ENCODE results near the gene CCDC88C.

CCDC88C gene

DNA sequence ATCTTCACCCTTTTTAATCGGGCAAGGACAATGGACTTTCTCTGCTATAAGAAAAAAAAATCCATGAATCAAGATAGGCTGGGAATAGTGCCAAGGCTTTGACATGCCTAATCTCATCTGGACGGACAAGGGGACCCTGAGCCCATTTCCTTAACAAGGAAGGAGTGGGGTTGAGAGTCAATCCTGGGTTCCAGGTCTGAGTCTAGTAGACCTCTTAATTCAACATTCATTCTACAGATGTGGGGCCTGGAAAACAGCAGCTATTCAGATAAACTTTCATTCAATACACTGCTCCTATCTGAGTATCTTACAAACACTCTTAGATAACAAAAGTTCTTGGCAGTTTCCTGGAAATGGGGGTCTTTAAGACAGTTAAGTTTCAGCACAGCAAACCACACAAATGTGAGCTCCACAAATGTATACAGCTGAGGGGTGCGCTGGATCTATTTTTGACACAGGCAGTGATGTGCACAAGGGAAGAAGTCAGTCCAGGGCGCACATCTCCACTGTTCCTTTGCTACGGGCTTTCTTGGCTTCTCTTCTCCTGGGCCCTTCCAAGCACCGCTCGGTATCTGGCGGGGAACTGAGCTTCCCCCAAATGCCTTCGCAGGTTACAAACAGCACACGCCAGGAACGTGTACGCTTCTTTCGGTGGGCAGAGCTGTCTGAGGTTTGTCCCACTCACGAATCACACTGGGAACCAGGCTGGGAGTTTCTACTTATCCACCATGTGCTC, 90.9 kb downstream of the CCDC88C start:
- no peak for DNase-seq (ENCODE audit: low read depth)

DNA sequence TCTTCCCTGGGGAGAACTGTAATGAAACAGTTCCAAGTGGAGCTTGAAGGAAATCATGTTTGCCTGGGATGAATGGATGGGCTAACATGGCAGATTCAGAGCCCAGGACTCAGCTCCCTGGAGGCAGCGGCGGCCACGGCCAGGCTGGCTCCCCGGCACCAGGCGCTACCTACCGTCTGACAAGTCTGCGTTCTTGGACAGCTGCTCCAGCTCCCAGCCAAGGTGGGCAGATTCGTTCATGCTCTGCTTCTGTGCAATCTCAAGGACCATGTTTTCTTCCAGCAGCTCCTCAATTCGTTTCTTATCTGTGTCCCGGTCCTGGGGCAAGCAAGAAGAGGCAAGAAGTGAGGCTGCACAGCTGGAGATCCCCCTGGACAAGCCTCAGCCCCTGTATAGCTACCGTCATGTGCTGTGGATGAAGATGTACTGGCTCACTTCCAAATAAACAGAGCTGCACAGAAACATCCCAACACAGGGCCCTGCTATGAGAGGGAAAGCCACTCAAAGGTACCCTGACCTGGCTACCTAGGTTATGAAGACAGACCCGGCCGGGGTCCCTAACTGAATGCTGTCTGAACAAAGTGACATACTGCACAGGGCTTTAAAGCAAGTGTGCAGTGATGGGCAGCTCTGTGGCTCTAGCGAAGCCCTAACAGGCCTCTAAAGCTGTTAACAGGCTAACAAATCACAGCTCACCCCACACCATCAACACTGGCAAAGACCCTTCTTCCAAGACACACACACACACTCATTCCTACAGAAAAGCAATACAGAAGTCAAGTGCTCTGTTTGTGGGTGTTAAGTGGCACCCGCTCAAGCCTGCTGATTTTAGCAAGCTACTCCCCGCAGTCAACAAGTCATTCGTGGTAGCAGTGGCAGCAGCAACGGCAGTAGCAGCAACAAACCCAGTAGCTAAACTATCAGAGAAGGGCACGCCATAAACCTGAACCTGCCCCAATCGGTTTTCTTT, 92.7 kb downstream of the CCDC88C start:
- DNase-seq (ENCODE audit: low read depth): no peak

DNA sequence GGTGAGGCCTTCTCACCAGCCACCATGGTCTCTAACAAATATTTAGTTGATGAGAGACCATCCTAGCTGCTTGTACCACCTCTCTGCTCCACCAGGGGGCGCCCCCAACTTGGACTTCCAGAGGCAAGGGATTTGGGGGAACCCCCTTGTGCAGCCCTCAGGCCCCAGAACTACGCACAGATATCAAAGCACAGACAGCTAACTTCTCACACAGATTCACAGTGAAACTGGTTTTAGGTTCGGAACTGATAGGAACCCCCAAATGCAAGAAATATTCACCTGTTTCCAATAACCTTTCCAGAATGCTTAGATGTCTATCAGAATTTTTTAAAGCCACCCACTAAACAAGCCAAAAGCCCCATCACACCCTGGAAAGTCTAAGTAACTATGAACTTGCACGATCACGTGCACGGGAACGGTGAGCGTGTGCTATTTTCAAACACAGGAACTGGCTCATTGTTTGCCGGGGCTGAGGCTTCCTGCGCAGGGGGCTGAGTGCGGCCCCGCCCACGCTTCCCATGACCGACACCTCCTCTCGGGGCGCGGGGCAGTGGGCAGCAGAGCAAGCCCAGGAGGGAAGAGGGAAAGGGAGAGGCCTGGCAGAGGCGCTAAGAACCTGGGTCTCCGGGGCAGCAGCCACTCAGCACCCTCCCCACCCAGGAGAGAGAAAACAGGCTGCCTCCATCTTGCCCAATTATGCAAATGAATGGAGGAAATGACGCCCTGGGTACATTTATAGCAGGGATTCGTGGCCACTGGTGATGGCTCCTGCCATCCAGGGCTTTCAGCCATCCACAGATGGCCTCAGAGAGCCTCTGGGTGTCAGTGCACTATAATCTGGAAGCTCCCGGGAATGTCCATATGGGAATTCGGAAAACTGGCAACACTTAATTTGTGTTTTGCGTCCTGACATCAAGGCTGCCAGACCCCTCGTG, 93.7 kb downstream of the CCDC88C start:
- peak; percentile 87 for DNase-seq (ENCODE audit: low read depth)

DNA sequence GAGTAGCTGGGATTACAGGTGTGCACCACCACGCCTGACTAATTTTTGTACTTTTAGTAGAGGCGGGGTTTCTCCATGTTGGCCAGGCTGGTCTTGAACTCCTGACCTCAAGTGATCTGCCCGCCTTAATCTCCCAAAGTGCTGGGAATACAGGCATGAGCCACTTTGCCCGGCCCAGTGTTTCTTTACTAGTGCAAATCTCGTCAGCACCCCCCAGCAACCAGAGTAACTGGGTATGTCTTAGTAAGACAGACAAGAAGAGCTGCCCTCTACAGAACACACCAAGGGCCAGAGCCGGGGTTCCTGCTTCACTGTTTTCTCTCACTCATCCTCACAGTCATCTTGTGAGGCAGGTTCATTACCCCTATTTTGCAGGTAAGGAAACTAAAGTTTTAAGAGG, 94.6 kb downstream of the CCDC88C start:
- no peak for DNase-seq (ENCODE audit: low read depth)

- no peak for DNase-seq (ENCODE audit: low read depth)
These were observed 95.0 kb downstream of the CCDC88C start for GRCh38 chr14:91322623-91323022.

GRCh38 chr14:91321131-91321530, 96.5 kb downstream of the CCDC88C start:
- DNase-seq (ENCODE audit: low read depth): no peak

- DNase-seq (ENCODE audit: low read depth): no peak
These were observed 97.4 kb downstream of the CCDC88C start for GRCh38 chr14:91320266-91320665.

- no peak for DNase-seq (ENCODE audit: low read depth)
These were observed 98.7 kb downstream of the CCDC88C start for GRCh38 chr14:91318911-91319310.

DNA sequence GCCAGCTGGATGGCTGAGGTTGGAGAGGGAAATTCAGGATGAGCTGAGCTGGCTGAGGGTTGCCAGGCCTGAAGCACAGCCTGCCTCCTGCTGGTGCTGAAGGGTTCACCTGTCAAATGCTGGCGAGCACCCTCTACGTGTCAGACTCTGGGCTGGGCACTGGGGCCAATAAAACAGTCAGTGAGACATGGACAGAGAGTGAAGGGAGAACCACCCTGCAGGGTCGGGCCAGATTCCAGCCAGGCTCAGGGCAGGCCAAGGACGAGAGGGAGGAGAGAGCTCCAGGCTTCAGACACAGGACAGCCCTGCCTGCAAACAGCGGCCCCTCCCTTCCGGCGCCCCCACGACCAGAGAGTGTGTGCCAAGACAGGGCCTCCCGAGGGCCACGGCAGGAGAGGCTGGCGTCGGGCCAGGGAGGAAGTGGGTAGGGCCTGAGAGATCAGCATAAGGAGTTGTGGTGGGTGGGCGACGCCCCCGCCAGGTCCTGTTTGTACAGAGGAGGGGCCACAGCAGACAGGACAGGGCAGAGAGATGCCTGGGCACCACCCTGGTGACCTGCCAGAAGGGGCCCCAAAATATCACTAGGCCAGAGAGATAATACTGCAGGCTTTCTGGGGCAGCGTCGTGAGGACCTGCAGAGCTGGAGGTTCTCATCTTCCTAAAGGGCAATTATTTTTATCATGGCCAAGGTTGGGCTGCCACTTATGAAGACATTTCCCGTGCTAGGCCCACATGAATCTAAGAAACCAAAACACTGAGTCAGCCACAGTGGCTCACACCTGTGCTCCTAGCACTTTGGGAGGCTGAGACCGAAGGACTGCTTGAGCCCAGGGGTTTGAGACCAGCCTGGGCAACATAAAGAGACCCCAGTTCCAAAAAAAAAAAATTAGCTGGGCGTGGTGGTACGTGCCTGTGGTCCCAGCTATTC, 100.0 kb downstream of the CCDC88C start:
- peak; percentile 66 for DNase-seq (ENCODE audit: low read depth)

- no peak for DNase-seq (ENCODE audit: low read depth)
These were observed 100.9 kb downstream of the CCDC88C start for GRCh38 chr14:91316761-91317160.

DNA sequence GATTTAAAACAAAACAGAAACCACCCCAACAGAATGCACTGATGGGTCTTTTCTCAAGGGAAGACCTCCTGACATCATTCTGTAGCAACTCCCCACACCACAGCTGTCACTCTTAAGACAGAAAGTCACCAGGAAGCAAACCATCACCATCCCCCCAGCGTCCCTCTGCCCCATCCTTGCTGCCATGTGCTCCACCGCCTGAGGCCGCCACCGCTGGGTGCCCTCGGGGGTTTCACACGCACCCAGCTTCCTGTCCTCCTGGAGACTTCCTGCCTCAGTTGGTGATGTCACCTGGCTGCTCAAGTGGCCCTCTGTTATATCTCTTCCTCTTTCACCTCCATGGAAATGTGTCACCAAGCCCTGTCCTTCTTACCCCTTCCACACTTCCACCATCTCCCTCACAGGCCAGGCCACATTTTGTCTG, 101.8 kb downstream of the CCDC88C start:
- DNase-seq (ENCODE audit: low read depth): peak; percentile 67

GRCh38 chr14:91313852-91314251, 103.8 kb downstream of the CCDC88C start:
- DNase-seq (ENCODE audit: low read depth): no peak

GRCh38 chr14:91313154-91313850, 104.3 kb downstream of the CCDC88C start:
- DNase-seq (ENCODE audit: low read depth): no peak

DNA sequence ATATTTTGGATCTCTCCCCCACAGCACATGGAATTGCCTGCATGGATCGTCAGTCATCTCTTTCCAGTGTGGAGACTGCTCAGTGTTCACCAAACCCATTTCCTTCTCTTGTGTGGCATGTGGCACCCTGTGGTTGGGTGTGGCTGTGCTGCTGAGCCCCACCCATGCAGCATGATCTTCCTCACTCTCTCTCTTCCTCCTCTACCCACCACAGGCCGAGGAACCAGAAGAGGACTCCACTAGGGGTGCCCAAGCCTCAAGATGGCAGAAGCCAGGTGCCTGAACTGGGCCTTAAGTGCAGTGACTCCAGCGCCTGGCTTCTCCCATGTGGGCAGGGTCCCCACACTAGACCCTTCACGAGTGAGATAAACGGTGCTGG, 106.3 kb downstream of the CCDC88C start:
- peak; percentile 26 for DNase-seq (ENCODE audit: low read depth)

DNA sequence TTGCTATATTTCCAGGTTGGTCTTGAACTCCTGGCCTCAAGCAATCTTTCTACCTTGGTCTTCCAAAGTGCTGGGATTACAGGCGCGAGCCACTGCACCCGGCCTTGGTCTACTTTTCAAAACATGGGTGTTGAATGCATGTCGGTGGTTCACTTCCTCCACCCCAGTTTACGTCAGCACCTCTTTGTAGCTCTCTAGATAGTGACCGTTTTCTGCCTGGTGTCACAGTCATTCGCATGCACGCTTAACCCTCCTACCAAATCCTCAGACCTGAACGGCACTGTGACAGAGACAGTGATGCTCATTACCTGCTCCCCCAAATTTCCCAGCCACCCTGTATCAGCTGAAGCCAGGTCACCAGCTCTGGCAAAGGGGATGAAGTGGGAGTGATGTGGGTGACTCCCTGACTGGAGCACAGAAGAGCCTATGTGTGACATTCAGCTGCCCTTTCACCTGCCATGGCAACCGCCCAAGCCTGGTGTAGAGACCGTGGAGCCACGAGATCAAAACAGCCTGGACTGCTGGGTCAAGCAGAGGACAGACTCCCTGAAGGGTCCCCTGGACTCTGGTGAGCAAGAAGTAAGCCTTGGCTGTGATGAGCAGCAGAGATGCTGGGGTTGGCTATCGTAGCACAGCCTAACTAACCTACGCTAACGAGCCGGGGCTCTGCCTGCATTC, 106.9 kb downstream of the CCDC88C start:
- no peak for DNase-seq (ENCODE audit: low read depth)

GRCh38 chr14:91309756-91310280, 107.8 kb downstream of the CCDC88C start:
- DNase-seq (ENCODE audit: low read depth): no peak

GRCh38 chr14:91308337-91308736, 109.3 kb downstream of the CCDC88C start:
- no peak for DNase-seq (ENCODE audit: low read depth)

DNA sequence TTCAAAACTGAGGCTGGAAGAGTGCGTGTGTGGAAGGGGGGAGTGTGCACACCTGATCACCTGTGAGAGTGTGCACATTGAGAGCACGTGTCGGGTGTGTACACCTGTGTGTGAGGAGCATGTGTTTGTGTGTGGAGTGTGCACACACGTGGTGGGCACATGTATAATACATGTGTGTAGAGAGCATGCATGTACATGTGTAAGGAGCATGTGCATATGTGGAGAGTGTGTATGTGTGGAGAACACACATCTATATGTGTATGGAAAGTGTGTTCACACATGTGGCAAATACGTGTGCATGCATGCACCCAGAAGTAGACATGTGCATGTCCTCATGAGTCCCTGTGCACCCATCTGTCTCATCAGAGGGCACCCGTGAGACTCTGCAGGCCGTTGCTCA, 110.0 kb downstream of the CCDC88C start:
- DNase-seq (ENCODE audit: low read depth): no peak

DNA sequence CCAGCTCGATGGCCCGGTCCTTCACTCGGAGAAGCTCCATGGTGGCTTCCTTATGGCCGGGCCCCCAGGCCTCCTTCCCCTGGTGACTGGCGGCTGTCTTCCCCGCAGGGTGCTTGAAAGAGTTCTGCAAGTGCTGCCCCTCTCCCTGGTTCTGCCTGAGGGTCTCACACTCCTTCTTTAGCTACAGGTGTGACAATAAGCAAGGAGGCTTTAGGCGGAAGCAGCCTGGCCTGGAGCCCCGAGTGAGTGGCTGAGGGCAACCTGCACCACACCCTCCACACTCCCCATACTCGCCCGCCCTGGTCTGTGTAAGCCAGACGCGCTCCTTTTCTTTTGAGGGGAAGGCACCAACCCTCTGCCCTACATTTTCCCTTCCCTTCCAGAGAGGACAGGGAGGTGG, 110.6 kb downstream of the CCDC88C start:
- DNase-seq (ENCODE audit: low read depth): no peak

Measured in stimulated activated CD4-positive, alpha-beta T cell treated with anti-CD3 and anti-CD28 coated beads, Interleukin-2, amount 100 ng/mL, for 4 hours (primary cell).